GM19328 (cell line): Measurements from ENCODE around the gene CIP2A.
"Not testable (repeated sequence)": the region's sequence is repeated elsewhere in the genome, so short reads cannot be mapped to it uniquely, and the experiment has no call there.

ENCODE experiments used
- ATAC-seq: cut with Tn5 transposase; IDR thresholded peaks from one replicate; pipeline ENCODE4 v1.9.1; 2021; ENCODE audit warnings: mild to moderate bottlenecking, moderate library complexity; ENCODE audit not compliant: unreplicated experiment

The CIP2A gene

DNA sequence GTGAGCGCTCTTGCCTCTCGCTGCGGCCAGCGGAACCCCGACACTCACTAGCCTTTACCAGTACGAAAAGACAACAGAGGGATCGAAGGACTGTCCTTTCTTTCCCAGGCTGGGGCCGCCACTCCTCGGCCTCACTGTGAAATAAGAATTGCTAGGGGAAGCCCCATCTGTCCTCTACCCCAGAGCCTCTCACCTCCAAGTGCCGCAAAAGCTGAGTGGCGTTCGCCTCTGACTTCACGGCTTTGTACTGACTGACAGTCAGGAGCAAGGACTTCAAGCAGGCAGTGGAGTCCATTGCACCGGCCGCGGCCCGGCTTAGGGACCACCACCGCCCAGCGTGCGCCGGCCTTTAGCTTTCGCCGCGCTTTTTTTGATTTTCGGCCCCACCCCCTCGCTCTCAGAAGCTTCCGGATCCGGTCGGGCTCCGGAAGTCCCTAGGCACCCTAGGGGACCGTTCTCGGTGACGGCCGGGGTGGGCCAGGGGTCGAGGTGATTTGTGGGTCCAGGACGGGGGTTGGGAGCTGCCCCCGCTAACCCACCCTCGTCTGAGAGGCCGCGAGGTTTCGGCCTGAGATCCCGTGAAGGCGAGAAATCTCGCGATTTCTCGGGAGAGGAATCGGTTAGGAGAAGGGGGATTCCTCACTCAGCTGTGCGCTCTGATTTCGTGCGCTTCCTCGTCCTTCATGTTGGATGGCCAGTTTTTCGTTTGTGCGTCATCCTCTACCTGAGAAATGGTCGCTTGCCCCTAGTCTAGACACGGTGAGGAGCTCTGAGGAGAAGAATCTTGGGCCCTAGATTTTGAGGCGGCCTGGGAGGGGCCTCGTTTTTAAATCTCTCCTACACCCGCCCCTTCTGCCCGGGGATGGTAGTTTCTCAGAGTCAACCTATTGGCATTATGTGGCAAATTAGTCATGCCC, at the start of gene CIP2A, which contains the start of gene DZIP3:
Gene CIP2A (minus strand): TSS at position 358 of the 917 bp plus-strand sequence. CDS start 63 bp downstream, at position 295.
Gene DZIP3 (plus strand): TSS at position 642 of the 917 bp plus-strand sequence. CDS start 15,685 bp downstream, outside the sequence.
- peak; percentile 96 for ATAC-seq

DNA sequence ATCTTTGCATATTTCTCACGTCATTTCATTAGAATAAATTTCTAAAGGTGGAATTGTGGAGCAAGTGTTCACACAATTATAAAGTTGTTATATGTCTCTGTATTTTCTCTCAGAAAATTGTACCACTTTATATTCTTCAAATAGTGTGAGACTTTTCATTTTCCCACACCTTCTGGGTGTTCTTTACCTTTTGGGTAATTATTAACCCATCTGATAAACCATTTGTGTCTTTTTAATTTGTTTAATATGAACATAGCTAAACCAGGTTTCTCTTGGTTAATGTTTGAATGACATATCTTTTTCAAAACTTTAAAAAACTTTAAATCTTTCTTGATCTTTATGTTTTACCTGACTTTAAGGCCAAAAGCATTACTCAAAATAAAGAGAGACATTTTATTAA, 40.7 kb upstream of the CIP2A start:
- ATAC-seq: no peak

DNA sequence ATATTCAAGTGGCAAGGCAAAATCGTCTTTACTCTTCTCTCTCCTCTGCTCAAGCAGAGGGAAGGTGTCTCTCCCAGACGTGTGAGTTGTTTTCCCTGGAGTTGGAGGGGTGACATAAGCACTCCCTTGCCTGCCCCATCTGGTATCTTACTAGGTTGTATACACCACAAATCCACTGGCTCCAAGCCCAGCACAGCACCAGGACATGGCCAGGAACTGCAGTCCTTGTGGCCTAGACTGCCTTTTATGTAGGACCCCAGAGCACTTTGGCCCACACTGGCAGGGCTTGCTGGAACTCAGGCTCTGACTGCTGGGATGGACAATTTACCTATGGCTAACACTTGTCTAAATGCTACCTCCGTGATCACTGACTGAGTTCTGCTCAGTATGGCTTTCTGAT, 34.3 kb upstream of the CIP2A start:
- no peak for ATAC-seq

DNA sequence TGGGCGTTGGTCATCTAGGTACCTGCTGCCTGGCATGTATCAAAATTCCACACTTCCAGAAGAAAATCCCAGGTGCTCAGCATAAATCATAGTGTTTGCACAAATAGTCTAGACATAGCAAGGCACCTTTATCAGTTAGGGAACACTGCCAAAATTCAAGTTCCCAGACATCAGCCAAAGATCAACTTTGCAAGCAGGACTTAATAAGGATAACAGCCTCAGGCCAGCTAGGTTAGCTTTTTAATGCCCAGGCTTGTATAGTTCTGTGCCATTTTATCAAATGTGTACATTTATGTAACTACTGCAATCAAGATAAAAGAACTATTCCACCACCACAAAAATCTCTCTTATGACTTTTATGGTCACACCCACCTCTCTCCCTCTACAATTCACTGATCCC, 31.0 kb upstream of the CIP2A start:
- no peak for ATAC-seq

DNA sequence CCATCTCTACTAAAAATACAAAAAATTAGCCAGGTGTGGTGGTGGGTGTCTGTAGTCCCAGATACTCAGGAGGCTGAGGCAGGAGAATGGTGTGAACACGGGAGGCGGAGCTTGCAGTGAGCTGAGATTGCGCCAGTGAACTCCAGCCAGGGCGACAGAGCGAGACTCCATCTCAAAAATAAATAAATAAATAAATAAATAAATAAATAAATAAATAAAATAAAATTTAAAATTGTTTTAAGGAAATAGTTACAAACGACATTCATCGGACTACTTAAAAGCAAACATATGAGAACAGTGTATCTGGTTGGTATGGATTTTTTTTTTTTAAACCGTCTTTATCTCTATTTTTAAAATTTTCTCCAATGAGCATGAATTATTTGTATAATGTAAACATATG, 26.9 kb upstream of the CIP2A start:
- ATAC-seq: not testable (repeated sequence)

DNA sequence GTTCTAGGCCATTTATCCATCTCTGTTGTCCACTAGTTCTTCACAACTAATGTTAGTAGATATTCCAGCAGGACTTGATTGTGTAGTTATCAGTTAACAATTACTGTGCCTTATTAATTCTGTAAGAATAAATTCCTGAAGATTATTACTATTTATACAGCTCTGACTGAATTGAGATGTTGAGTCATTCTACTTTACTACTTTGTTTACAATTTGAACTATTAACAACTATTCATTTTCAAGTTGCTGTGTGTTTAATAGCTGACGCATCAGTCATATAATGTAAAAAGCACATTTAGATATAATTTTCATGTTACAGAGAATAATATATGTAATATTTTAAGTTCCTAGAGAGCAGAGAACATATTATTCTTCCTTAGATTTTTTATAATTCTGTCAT, 21.4 kb upstream of the CIP2A start:
- ATAC-seq: no peak

DNA sequence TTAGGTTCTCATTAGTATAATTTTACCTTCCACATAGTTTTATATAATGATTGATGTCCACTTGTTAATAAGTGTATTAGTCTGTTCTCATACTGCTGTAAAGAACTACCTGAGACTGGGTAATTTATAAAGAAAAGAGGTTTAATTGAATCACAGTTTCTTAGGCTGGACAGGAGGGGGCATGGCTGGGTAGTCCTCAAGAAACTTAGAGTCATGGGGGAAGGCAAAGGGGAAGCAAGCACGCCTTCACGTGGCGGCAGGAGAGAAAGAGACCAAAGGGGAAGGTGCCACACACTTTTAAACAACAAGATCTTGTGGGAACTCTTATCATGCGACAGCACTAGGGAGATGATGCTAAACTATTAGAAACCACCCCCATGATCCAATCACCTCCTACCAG, 19.5 kb upstream of the CIP2A start:
- ATAC-seq: no peak

DNA sequence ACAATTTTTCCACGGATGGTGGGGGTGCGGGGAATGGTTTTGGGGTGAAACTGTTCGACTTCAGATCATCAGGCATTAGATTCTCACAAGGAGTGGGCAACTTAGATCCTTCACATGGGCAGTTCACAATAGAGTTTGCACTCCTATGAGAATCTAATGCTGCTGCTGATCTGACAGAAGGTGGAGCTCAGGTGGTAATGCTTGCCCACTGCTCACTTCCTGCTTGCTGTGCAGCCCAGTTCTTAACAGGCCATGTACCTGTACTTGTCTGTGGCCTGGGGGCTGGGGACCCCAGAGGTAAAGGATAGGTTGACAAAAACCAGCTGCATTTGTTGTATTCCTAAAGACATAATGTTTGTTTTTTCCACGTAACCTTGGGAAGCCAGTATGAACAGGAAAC, 16.3 kb upstream of the CIP2A start:
- no peak for ATAC-seq

DNA sequence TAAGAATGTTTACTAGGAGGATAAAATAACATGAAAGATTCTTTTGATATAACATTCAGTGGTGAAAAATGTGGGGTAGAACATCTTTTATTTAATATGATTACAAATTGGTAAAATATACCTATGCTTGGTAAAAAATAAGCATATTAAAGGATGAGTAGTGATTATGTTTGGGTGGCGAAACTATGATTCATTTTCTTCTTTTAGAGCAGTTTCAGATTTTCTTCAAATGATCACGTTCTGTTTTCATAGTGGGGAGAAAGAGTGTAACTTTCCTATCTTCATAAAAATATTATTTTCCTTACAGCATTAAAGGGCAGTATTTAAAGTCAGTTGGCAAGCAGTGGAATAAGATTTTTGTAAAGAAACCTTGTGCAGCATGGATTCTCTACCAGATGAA, 15.8 kb upstream of the CIP2A start:
- no peak for ATAC-seq

DNA sequence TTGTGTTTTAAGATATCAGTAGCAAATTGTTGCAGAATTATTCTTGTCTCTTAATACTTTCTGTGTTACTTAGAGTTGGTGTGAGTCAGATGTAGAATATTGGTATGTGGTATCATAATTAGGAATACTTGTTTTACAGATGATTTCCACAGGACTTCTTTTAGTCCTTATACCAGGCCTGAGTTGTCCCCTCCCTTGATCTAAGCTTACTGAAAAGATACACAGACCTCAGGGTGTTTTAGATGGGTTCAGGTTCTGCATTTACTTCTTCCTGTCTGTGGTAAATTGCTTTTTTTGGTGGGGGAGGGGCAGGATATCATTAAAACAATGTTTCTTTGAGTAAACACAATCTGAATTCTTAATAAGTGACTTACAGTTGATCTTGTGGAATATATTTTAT, 14.5 kb upstream of the CIP2A start:
- no peak for ATAC-seq

DNA sequence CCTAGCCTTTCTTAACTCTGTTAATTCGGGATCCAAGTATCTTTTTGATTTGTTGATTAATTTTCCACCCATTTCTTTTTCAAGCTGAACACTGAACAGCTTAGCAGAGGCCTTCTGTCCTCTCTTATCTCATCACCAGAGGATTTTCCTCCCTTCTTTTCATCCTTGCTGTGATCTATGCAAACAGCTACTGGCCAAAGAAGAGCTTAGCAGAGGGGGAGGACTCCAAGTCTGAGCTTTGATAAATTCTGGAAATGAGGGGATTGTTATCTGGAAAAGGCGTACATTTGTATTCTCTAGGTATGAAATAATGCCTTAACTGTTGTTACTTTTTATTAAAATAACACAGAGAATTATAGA, 13.7 kb upstream of the CIP2A start:
- ATAC-seq: peak; percentile 5

DNA sequence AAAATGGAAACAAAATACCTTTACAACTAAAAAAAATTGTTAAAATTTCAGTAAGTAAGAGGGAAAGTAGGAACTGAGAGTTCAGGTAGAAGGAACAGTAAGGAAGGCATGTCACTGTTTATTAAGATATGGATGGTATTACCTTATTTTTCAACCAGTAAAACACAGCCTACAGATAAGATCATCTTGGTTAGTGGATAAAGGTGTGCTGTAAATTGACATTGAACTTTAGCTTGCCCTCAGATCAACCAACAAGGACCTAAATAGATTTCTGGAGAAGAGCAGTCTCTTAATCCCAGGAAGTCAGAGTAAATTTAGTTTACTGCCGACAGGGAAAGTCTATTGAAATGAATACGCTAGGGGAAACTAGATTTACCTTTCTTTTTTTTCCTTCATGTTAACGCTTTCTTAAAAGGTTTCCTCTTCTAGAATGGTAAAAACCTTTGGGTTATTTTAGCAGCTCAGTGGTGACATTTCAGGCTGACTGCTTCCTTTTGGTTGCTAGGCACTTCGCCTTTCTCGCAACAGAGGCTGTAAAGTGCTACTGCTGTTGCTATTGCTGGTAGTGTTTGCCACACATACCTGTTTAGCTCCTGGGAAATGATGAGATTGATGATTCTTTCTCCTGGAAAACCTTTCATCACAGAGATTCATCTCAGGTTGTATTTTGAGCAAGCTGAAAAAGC, 13.2 kb upstream of the CIP2A start:
- ATAC-seq: peak; percentile 67

DNA sequence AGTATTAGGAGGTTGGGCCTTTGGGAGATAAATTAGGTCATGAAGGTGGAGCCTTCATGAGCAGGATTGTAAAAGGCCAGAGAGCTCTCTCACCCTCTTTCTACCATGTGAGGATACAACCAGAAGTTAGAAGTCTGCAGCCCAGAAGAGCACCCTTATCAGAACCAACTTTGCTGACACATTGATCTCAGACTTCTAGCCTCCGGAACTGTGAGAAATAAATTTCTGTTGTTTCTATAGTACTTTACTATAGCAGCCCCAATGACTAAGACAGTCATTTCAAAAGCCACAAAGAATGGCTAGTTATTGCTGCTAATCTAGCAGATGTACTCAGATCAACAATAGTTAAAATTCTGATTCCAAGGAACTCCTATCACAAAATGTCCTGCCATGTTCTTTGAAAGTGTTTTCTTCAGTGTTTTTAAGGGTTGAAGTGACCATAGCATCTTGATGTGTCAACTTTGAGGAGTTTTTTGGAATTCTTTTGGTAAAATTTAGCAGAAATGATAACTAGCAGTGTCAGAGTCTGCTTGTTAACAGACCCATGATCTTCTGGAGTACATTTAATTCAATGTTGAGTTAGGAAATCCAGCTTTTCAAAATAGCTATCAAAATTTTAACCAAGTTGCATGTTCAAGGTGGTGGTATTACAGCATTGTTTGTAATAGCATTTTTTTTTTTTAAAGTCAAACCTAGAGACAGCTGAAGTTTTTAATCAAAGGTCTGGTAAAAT, 10.6 kb upstream of the CIP2A start:
- ATAC-seq: no peak

DNA sequence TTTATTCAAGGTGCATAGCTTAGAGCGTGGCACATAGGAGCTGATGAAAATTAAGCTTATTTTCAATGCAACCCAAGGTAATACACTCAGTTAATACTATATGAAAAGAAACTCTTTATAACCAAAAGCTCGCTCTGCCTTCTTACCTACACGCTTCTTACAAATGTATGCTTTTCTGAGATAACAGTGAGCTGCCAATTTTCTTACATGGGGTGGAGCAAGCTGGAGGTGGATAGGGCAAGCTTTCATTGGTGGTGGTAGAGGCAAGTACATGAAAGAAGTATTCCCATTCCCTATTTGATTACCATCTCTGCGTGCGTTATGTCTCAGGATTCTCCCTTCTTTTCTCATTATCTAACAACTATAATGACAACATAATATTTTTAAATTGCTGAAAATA, 9.1 kb upstream of the CIP2A start:
- no peak for ATAC-seq

DNA sequence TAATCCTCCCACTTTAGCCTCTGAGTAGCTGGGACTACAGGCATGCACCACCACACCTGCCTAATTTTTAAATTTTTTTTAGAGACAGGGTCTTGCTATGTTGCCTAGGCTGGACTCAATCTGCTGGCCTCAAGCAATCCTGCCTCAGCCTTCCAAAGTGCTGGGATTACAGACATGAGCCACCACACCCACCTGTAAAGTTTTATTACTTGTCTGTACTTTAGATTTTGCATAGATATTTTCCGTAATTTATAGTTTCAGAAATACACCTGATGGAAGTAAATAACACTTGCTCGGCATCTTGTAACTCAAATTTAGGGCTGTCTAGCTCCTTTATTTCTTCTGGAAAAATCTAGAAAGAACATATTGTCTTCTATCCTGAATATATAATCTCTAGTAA, 6.1 kb upstream of the CIP2A start:
- no peak for ATAC-seq

DNA sequence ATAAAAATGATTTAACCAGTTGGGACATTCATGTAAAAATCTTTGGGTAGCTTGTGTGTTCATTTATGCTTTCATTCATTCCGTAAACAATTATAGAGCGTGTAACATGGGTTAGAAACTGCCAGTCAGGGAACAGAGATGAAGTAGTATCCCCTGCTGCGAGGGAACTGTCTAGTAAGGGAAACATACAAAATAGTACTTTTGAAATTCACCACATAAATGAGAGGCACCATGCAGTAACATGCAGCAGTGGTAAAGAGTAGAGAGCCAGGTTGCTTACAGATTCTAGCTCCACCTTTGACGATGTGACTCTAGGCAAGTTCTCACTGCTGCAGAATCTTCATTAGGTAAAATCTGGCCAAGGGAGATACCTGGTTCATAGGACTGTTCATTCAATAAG, 1.2 kb upstream of the CIP2A start:
- no peak for ATAC-seq

DNA sequence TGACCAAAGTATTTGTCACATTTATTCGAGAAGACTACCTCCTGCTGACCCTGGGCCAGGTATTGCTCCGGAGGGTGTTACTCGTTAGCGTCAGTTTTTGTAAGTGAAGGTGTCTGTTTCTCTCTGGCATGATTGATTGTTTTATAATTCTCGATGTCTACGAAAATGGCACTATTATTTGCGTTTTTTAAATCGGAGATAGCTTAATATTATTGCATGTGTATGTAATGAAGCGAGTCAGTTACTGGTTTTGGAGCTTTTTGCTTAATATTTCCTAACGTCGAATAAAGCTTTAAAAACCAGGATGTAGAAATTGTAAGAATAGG, 723 bp upstream of the CIP2A start:
- ATAC-seq: no peak

DNA sequence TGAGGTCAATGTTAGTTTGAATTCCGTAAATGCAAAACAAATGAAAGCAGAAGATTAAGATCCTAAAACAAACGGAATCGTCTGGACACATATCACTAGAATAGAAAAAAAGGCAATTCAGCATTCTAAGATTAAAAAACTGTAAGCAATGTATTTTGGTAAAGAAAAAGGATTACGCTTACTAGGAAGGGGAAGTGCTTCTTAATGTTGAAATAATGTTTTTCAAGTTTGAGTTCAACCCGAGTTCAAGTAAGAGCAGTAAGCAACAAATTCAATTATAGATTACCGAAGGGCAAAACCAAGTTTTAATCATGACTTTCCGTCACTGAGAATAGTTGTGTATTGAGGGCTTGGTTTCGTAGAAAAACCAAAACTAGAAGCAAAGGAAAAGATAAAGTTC, 637 bp downstream of the CIP2A start:
- ATAC-seq: no peak

DNA sequence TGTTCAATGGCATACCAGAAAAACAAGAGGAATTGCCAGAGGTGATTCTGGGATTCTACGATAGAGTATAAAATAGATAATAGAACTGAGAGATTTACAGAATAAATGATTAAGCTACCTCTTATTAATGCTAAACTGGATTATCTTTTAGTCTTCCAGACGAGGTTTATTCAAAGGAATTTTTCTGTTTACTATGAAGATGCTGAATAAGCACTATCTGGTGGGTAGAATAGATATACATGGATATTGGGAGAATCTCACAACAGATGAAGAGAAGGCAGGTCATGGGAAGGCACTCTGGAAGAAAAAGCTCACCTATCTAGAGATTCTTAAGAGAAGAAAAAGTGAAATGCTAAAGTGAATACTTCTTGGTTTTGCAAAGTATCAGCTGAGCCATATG, 11.2 kb downstream of the CIP2A start:
- no peak for ATAC-seq

DNA sequence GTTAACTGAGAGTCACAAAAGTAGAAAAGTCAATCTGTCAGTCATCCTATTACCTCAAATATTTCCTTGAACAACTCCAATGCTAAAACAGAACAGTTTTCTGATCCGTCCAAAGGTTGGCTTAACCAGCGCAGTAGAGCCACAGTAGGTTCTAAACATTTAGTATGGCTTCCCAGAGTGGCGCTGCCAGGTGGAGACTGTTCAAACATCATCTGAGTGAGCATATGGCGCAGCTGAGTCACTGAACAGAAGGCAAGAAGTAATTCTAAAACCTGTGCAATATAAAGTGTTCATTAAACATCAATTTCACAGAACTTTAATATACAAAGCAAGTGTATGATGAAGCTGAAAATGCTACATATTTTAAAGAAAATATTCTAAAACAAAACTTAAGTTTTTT, 19.9 kb downstream of the CIP2A start:
- ATAC-seq: no peak

DNA sequence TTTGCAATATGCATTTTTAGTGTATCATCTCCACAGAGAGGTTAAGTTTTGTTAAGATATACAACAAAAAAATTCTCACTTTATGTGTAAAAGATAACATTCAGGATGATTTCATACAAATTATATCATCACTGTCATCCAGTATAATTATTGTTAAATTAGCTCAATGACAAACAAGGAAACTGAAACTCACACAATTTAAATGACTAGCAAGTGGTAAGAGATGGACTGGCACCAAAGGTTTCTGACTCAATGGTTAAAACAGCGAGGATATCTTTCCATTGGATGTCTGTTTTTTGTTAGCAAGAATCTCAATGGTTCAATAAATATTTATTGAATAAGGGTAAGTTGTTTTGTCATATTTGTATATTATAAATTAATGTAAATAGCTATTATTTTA, 22.6 kb downstream of the CIP2A start:
- ATAC-seq: no peak

DNA sequence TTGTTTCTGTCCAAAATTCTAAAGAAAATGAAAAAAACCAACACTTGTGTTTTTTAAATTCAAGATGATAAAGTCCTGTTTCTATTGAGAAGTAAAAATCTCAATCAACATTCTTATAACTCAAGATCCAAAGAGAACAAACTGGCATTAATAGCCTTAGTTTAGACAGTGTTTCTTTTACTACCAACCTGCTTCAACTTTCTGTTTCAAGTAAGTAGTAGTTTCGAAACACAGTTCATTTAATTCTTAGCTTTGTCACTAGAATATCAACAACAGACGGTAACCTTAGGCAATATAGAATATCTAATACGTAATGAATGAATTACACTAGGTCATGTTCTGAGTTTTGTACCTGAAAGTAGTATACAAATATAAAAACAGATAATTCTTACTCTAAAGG, 23.7 kb downstream of the CIP2A start:
- no peak for ATAC-seq
